Measurements from ENCODE around the gene CADPS2.

Gene CADPS2

GRCh38 chr7:122791959-122792545 is 94.2 kb downstream of the CADPS2 start:
- no peak overlapping the region for H3K27ac ChIP-seq
- DNase-seq = no peak
- no peaks in the 10 kb centered on the region for H3K9me3 ChIP-seq (ENCODE audit: severe bottlenecking)
- no peaks in the 10 kb centered on the region for H3K36me3 ChIP-seq
- TF ChIP-seq, protein P1, sequence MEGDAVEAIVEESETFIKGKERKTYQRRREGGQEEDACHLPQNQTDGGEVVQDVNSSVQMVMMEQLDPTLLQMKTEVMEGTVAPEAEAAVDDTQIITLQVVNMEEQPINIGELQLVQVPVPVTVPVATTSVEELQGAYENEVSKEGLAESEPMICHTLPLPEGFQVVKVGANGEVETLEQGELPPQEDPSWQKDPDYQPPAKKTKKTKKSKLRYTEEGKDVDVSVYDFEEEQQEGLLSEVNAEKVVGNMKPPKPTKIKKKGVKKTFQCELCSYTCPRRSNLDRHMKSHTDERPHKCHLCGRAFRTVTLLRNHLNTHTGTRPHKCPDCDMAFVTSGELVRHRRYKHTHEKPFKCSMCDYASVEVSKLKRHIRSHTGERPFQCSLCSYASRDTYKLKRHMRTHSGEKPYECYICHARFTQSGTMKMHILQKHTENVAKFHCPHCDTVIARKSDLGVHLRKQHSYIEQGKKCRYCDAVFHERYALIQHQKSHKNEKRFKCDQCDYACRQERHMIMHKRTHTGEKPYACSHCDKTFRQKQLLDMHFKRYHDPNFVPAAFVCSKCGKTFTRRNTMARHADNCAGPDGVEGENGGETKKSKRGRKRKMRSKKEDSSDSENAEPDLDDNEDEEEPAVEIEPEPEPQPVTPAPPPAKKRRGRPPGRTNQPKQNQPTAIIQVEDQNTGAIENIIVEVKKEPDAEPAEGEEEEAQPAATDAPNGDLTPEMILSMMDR (IDR thresholded peaks at IDR 0.05; ENCODE audit: low read depth, low read length) = no peak
- H3K27me3 ChIP-seq (ENCODE audit: insufficient read depth, low read depth, severe bottlenecking) = no peaks in the 10 kb centered on the region
- no peak overlapping the region for H3K4me3 ChIP-seq (ENCODE audit: low read depth, low read length)

DNA sequence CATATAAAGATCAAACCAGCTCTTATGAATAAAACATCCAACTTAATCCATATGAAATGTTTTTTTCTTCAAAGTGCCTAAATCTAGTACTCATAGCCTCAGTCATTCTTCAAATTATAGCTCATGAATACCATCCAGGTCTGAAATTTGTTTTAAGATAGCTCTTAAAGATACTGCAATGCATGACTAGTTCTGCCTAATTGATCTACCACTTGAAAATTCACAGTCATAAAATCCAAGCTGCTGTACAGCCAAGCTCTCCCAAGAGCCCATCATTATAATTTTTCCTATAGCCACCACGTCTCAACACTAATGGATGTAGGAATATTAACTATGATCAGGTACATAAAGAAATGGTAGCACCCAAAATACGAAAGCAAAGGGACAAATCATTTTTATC is 95.7 kb downstream of the CADPS2 start:
- H3K36me3 ChIP-seq = no peaks in the 10 kb centered on the region
- no peaks in the 10 kb centered on the region for H3K9me3 ChIP-seq (ENCODE audit: severe bottlenecking)
- DNase-seq = no peak
- TF ChIP-seq, protein P1 (IDR thresholded peaks at IDR 0.05; ENCODE audit: low read depth, low read length) = no peak
- no peaks in the 10 kb centered on the region for H3K27me3 ChIP-seq (ENCODE audit: insufficient read depth, low read depth, severe bottlenecking)
- no peak overlapping the region for H3K27ac ChIP-seq
- no peak overlapping the region for H3K4me3 ChIP-seq (ENCODE audit: low read depth, low read length)

DNA sequence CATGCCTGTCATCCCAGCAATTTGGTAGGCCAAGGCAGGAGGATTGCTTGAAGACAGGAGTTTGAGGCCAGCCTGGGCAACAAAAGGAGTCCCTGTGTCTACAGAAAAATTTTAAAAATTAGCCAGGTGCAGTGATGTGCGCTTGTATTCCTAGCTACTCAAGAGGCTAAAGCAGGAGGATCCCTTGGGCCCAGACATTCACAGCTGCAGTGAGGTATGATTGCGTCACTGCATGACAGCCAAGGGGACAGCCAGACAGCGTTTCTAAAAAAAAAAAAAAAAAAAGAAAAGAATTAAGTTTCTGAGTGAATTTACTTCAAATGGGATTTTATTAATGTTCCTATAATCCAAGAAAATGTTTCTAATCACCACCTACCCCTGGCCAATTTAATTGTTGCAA is 96.1 kb downstream of the CADPS2 start:
- Histone ChIP-seq H3K27ac (no peak overlapping the region), H3K36me3 (no peaks in the 10 kb centered on the region), H3K9me3 (ENCODE audit: severe bottlenecking) (no peaks in the 10 kb centered on the region), H3K4me3 (ENCODE audit: low read depth, low read length) (no peak overlapping the region), H3K27me3 (ENCODE audit: insufficient read depth, low read depth, severe bottlenecking) (no peaks in the 10 kb centered on the region)
- TF ChIP-seq, protein P1 (IDR thresholded peaks at IDR 0.05; ENCODE audit: low read depth, low read length) = no peak
- DNase-seq = no peak

- Histone ChIP-seq H3K9me3 (ENCODE audit: severe bottlenecking) (no peaks in the 10 kb centered on the region), H3K27me3 (ENCODE audit: insufficient read depth, low read depth, severe bottlenecking) (no peaks in the 10 kb centered on the region), H3K4me3 (ENCODE audit: low read depth, low read length) (no peak overlapping the region), H3K36me3 (no peaks in the 10 kb centered on the region), H3K27ac (no peak overlapping the region)
- no peak for DNase-seq
- TF ChIP-seq, protein P1 (IDR thresholded peaks at IDR 0.05; ENCODE audit: low read depth, low read length) = no peak
Observed at GRCh38 chr7:122789156-122789555, 97.1 kb downstream of the CADPS2 start.

- no peaks in the 10 kb centered on the region for H3K36me3 ChIP-seq
- no peaks in the 10 kb centered on the region for H3K9me3 ChIP-seq (ENCODE audit: severe bottlenecking)
- TF ChIP-seq, protein P1 (IDR thresholded peaks at IDR 0.05; ENCODE audit: low read depth, low read length) = no peak
- DNase-seq = peak; percentile 15
- H3K27ac ChIP-seq = no peak overlapping the region
- no peaks in the 10 kb centered on the region for H3K27me3 ChIP-seq (ENCODE audit: insufficient read depth, low read depth, severe bottlenecking)
- no peak overlapping the region for H3K4me3 ChIP-seq (ENCODE audit: low read depth, low read length)
Observed at GRCh38 chr7:122770686-122771335, 115.4 kb downstream of the CADPS2 start.

- Histone ChIP-seq H3K27ac (no peak overlapping the region), H3K27me3 (ENCODE audit: insufficient read depth, low read depth, severe bottlenecking) (no peaks in the 10 kb centered on the region), H3K9me3 (ENCODE audit: severe bottlenecking) (no peaks in the 10 kb centered on the region), H3K4me3 (ENCODE audit: low read depth, low read length) (no peak overlapping the region), H3K36me3 (no peaks in the 10 kb centered on the region)
- DNase-seq = no peak
- TF ChIP-seq, protein P1 (IDR thresholded peaks at IDR 0.05; ENCODE audit: low read depth, low read length) = no peak
Observed at GRCh38 chr7:122768827-122769226, 117.4 kb downstream of the CADPS2 start.
